Measurements from ENCODE around the gene TSPAN15. TPM values are rescaled to one million over a fixed set of nuclear protein-coding genes. Genes with fewer than 3 reads are reported as not detected.
A peak's percentile ranks its signal among the peaks of the same experiment; 100 is the strongest.

TSPAN15 gene
- total RNA-seq (2012; rRNA removed) (not detected in 2 replicates), polyA plus RNA-seq (2012; rRNA removed) (0.07 and 0.48 TPM in 2 replicates), Bru-seq, nascent RNA (percentile 22 among the genes with signal in this experiment), BruChase-seq, experiment 1, labeled RNA remaining after a 6-hour chase (percentile 25 among the genes with signal in this experiment), BruChase-seq, experiment 2, labeled RNA remaining after a 2-hour chase (percentile 22 among the genes with signal in this experiment)
- polyA plus RNA-seq (2012; cell fraction: cytosol; rRNA removed): 0.13 TPM in 1 of 2 replicates, not detected in the other
- 0.08 and 0.19 TPM in 2 replicates for polyA plus RNA-seq (2012; cell fraction: nucleus; rRNA removed; ENCODE audit: low replicate concordance)
- long read RNA-seq, partial matches to known transcripts: 0 of 1 reads
- long read RNA-seq, other reads (novel, unspliced or antisense): 0 of 1 reads

DNA sequence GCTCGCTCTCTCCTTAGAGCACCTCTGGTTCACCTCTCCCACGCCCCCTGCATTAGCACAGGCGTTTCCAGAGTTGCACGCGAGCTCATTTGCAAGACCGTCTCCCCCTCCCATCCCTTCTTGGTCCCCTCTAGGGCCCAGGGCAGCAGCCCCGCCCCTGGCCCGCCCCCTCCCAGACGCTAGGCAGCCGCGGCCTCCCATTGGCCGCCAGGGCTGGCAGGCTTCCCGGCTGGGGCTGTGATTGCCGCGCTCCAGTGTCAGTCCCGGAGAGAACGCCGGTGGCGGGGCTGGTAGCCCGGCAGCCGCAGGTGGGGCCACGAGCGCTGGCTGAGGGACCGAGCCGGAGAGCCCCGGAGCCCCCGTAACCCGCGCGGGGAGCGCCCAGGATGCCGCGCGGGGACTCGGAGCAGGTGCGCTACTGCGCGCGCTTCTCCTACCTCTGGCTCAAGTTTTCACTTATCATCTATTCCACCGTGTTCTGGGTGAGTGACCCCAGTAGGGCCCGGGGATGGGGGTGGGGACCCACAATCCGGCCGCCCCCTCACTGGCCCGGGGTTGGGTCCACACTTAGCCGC lies at the start of gene TSPAN15:
TSS of gene TSPAN15 (plus strand) at position 257 of the 575 bp plus-strand sequence. CDS start at position 387, 130 bp downstream.
- Histone ChIP-seq H3K27ac (ENCODE audit: insufficient read depth, low read length) (no peak within 1 kb of the TSS), H3K4me1 (ENCODE audit: control insufficient read depth, insufficient read depth, low read length) (peaks cover 9% of the 10 kb centered on the region), H2BK15ac (ENCODE audit: low read depth, low read length) (no peak within 1 kb of the TSS), H4K5ac (ENCODE audit: low read depth, low read length) (no peak within 1 kb of the TSS), H2AFZ (replicated peaks; ENCODE audit: low read length, poor library complexity) (peak within 1 kb of the TSS; percentile 74), H3K36me3 (ENCODE audit: control insufficient read depth, insufficient read depth, low read length) (no peaks in the 10 kb centered on the region), H3K9me3 (ENCODE audit: control insufficient read depth, insufficient read depth, low read length) (no peaks in the 10 kb centered on the region), H4K20me1 (ENCODE audit: insufficient read depth, low read length) (peaks cover 2% of the 10 kb centered on the region; the same call in 1 of the 2 replicates), H2AK9ac (replicated peaks; ENCODE audit: low read depth, low read length, poor library complexity) (peak within 1 kb of the TSS; percentile 20), H2BK5ac (ENCODE audit: low read depth, low read length, poor library complexity, severe bottlenecking) (no peak within 1 kb of the TSS), H2AK5ac (ENCODE audit: low read depth, low read length) (no peak within 1 kb of the TSS), H2BK120ac (ENCODE audit: low read depth, low read length) (no peak within 1 kb of the TSS), H3K27me3 (ENCODE audit: control insufficient read depth, insufficient read depth, low read length) (peaks cover 16% of the 10 kb centered on the region), H4K91ac (ENCODE audit: insufficient read depth, low read depth, low read length) (no peak within 1 kb of the TSS), H3K56ac (ENCODE audit: extremely low read depth, insufficient read depth, low read length) (no peak within 1 kb of the TSS), H3K4me3 (ENCODE audit: insufficient read depth, low read depth, low read length) (peak within 1 kb of the TSS; percentile 43), H3K4me2 (ENCODE audit: low read depth, low read length) (peak within 1 kb of the TSS; percentile 92), H3K14ac (replicated peaks; ENCODE audit: low read depth, low read length) (no peak within 1 kb of the TSS), H3K9ac (ENCODE audit: low read depth, low read length) (no peak within 1 kb of the TSS), H3K79me1 (ENCODE audit: low read depth in 1 of 2, low read length in 2 of 2) (no peaks in the 10 kb centered on the region), H3K23ac (ENCODE audit: low read depth, low read length) (no peak within 1 kb of the TSS; the same call in 1 of the 2 replicates), H3K4ac (ENCODE audit: low read depth, low read length) (no peak within 1 kb of the TSS), H3K9me1 (ENCODE audit: insufficient read depth, low read length) (peaks cover 6% of the 10 kb centered on the region), H3K18ac (ENCODE audit: low read depth, low read length) (no peak within 1 kb of the TSS), H2BK20ac (ENCODE audit: low read depth, low read length) (no peak within 1 kb of the TSS), H4K8ac (ENCODE audit: low read depth in 2 of 2, low read length in 2 of 2) (no peak within 1 kb of the TSS)
- 2% methylated on average over 11 of the region's 45 CpGs; no CpG with 5 or more reads in 1 of the 2 experiments for WGBS, 2 experiments (ENCODE audit: extremely low coverage in 2 of 2, insufficient read length in 1 of 2)
- intact Hi-C loops (cut with micrococcal nuclease): no loop called here
- ATAC-seq (ENCODE audit: low read depth): peak; percentile 93
- DNase-seq: peak; percentile 46
- ChIA-PET CTCF (no interaction called here), POLR2A (ENCODE audit: unreplicated experiment) (no interaction called here)
- dilution Hi-C loops (cut with HindIII; ENCODE audit: low sequenced_read_pairs, unreplicated experiment): no loop called here
- 0 out of 2 replicates have a peak, but pooled peaks have one; percentile 14 for TF ChIP-seq MAZ (IDR thresholded peaks at IDR 0.05; ENCODE audit: borderline replicate concordance, low read depth, low read length)
- TF ChIP-seq SMC3 (IDR thresholded peaks at IDR 0.05; ENCODE audit: low read depth, low read length): no peak
- in situ Hi-C loops (cut with MboI; ENCODE audit: low sequenced_read_pairs): no loop called here
- BruUV-seq (replicated peaks): no TSS peak
